Heart left ventricle (tissue), 16 donors: ENCODE data around the gene OXA1L. TPM values are rescaled to one million over a fixed set of nuclear protein-coding genes. Genes with fewer than 3 reads are reported as not detected.

ENCODE experiments used
- ATAC-seq, 4 donors: fragments of 200-7000 bp; cut with Tn5 transposase; one replicate each; pipeline ENCODE4 v1.9.1; 2020 to 2022; ENCODE audit warnings: moderate library complexity in 4 of 4, mild to moderate bottlenecking in 3 of 4, moderate number of reproducible peaks in 1 of 4
- DNase-seq, 5 donors: peaks; one replicate each; pipeline ENCODE4 v3.0.0-alpha.2; 2020
- H3K27ac ChIP-seq, 12 donors: fragments of 200-600 bp; sonication (generic) in 4 of 12; one replicate each; pipeline versions ENCODE4 v1.5.0 to v1.8.0; 2016 to 2022; ENCODE audit warnings: mild to moderate bottlenecking in 2 of 12
- H3K27me3 ChIP-seq, 9 donors: fragments of 200-600 bp; sonication (generic) in 2 of 9; one replicate each; pipeline versions ENCODE4 v1.5.1 to v1.8.0; 2016 to 2022; ENCODE audit warnings: mild to moderate bottlenecking in 3 of 9
- H3K36me3 ChIP-seq, 9 donors: fragments of 200-600 bp; sonication (generic) in 2 of 9; one replicate each; pipeline versions ENCODE4 v1.5.0 to v1.8.0; 2018 to 2022; ENCODE audit warnings: mild to moderate bottlenecking in 2 of 9
- H3K4me1 ChIP-seq, 12 donors: fragments of 200-600 bp; sonication (generic) in 4 of 12; one replicate each; pipeline versions ENCODE4 v1.5.0 to v1.8.0; 2016 to 2022; ENCODE audit warnings: mild to moderate bottlenecking in 3 of 12
- H3K4me3 ChIP-seq, 12 donors: fragments of 200-600 bp; sonication (generic) in 4 of 12; one replicate each; pipeline versions ENCODE4 v1.5.0 to v1.8.0; 2017 to 2022; ENCODE audit warnings: mild to moderate bottlenecking in 9 of 12, moderate library complexity in 4 of 12
- H3K9me3 ChIP-seq, 12 donors: fragments of 200-600 bp; sonication (generic) in 4 of 12; one replicate each; pipeline versions ENCODE4 v1.5.0 to v1.8.0; 2016 to 2022; ENCODE audit warnings: mild to moderate bottlenecking in 1 of 12
- CTCF ChIP-seq, 12 donors: fragments of 200-600 bp; sonication (generic) in 4 of 12; IDR thresholded peaks; one replicate each; pipeline versions ENCODE4 v1.5.0 to v1.8.0; 2018 to 2022; ENCODE audit warnings: antibody characterized with exemption in 12 of 12, mild to moderate bottlenecking in 5 of 12
- POLR2A ChIP-seq, 2 donors: fragments of 450-650 bp; IDR thresholded peaks; one replicate each; pipeline ENCODE4 v1.6.1; 2017; ENCODE audit warnings: antibody characterized with exemption in 2 of 2, mild to moderate bottlenecking in 2 of 2, moderate library complexity in 2 of 2
- WGBS, 4 donors: extraction: QIAGEN DNeasy Blood & Tissue Kit in 2 of 4; methylation state at CpG; one replicate each; pipeline versions ENCODE4 v1.1.5 to v1.1.7; 2013 to 2018; 5-methylcytosine and 5-hydroxymethylcytosine counted together
- intact Hi-C, 10 donors: fragments of 100-400 bp; cut with DNase I; formaldehyde crosslinking; loops; one replicate each; pipeline versions ENCODE4 v1.11.1 to v1.14.2; 2022
- polyA plus RNA-seq, 2 donors: library from polyadenylated mRNA; stranded (reverse); fragments of 200-250 nt; gene quantifications; one replicate each; pipeline ENCODE4 v1.2.3, GENCODE V29; 2013
- total RNA-seq, 9 donors: library from RNA; depleted of rRNA in 2 of 9; stranded (reverse); fragments of >200 nt in 2 of 9; fragmentation: NEBNext Ultra II Directional in 3 of 9; extraction: Animal tissue kit (Norgen Biotek cat#: 25700) in 3 of 9; gene quantifications; one replicate each; pipeline versions ENCODE4 v1.1.0 to v1.2.4, GENCODE V29; 2016 to 2023
- donor health status: ischemic (EF 13 %, LVEDD 7.1; RV severe dilation, severe dysfunction).
- donor health status: healthy with polysubstance abuse.
- donor health status: DM: no; HTN: yes; CAD: no.
- donor health status: DM: no; HTN: no; CAD: no.
- donor health status: ischemic (EF 25% LVEDD 6.9; RV normal size, moderate dysfunction).
- donor health status: ischemic (EF 25% LVEDD 5.7; RV mildly dilated, moderate dysfunction).
- donor health status: healthy.
- donor health status: DM: yes; HTN: yes; CAD: no.
- donor health status: ischemic (EF 35%, LVEDD 5.7; RV mildly dilated, moderate dysfunction).
- donor health status: nonischemic (EF 11% LVEDD 7.7; RV severe dilation, severe dysfunction).
- donor health status: DM: yes; HTN: yes; CAD: no.
- donor health status: PGD.
- donor health status: ischemic (EF 29% LVEDD 5.4; RV normal size, mild dysfunction).
- donor health status: nonischemic (EF 23%, LVEDD 6.1; RV moderate dilation, normal function).

The OXA1L gene
- total and polyA plus RNA-seq, 11 donors, result 91.5 to 205 (median 143) TPM

- intact Hi-C loops, result loop anchor here in 7 of 10 donors (5.0 to 10.0 kb wide), 7 partner anchors 162 to 427 kb away; no protein-coding TSS in a partner anchor
- Histone ChIP-seq H3K36me3 (no peaks in the 10 kb centered on the region), H3K27me3 (no peaks in the 10 kb centered on the region), H3K9me3 (no peaks in the 10 kb centered on the region), H3K27ac (peak overlapping the region in 9 of 12 donors; percentile 20 to 86 (median 64)), H3K4me1 (peaks cover 0 to 70% (median 23%) of the 10 kb centered on the region in 12 donors), H3K4me3 (peak overlapping the region in 10 of 12 donors; percentile 21 to 55 (median 45))
- DNase-seq (peak in 3 of 5 donors; percentile 41 to 52 (median 48)), ATAC-seq (peak in 3 of 4 donors; percentile 14 to 32 (median 22))
- TF ChIP-seq POLR2A (IDR thresholded peaks at IDR 0.05) (no peak), CTCF (IDR thresholded peaks at IDR 0.05) (no peak)
- WGBS, 4 donors, result 29 to 48% (median 33%) methylated on average over 9 to 10 of the region's 10 CpGs
These were observed 52.9 kb downstream of the OXA1L start for GRCh38 chr14:22819151-22819988.

- Histone ChIP-seq H3K4me3 (no peak overlapping the region), H3K4me1 (peaks cover 0 to 68% (median 22%) of the 10 kb centered on the region in 12 donors), H3K27ac (no peak overlapping the region), H3K9me3 (no peaks in the 10 kb centered on the region), H3K36me3 (no peaks in the 10 kb centered on the region), H3K27me3 (no peaks in the 10 kb centered on the region)
- ATAC-seq (no peak), DNase-seq (no peak)
- TF ChIP-seq POLR2A (IDR thresholded peaks at IDR 0.05) (no peak), CTCF (IDR thresholded peaks at IDR 0.05) (no peak)
- 83 to 94% (median 91%) methylated on average over 1 of the region's 1 CpG for WGBS, 4 donors
- intact Hi-C loops, result loop anchor here in 7 of 10 donors (5.0 to 10.0 kb wide), 5 partner anchors 84 to 436 kb away; no protein-coding TSS in a partner anchor
These were observed 54.2 kb downstream of the OXA1L start for GRCh38 chr14:22820731-22821130.

GRCh38 chr14:22821193-22822015 is 54.9 kb downstream of the OXA1L start:
- H3K4me1 ChIP-seq, result peaks cover 0 to 64% (median 22%) of the 10 kb centered on the region in 12 donors
- no peak for TF ChIP-seq CTCF (IDR thresholded peaks at IDR 0.05)
- no peak for TF ChIP-seq POLR2A (IDR thresholded peaks at IDR 0.05)
- peak in 1 of 5 donors; percentile 31 for DNase-seq

More at GRCh38 chr14:22821193-22822015, 54.9 kb downstream of the OXA1L start:
- Histone ChIP-seq H3K27ac (peak overlapping the region in 1 of 12 donors; percentile 23), H3K4me3 (no peak overlapping the region), H3K36me3 (no peaks in the 10 kb centered on the region), H3K27me3 (no peaks in the 10 kb centered on the region), H3K9me3 (no peaks in the 10 kb centered on the region)
- ATAC-seq, result peak in 1 of 4 donors; percentile 10
- 77 to 84% (median 80%) methylated on average over 24 of the region's 24 CpGs for WGBS, 4 donors
- intact Hi-C loops, result loop anchor here in 9 of 10 donors (1.0 to 10.0 kb wide), 7 partner anchors 31 to 437 kb away; no protein-coding TSS in a partner anchor
